NT2/D1 (cell line): ENCODE results near the gene NFIA.

Experiments used
- DNase-seq: peaks from one replicate; pipeline ENCODE4 v3.0.0-alpha.2; 2011; ENCODE audit warnings: low read depth, low spot score
- H3K27me3 ChIP-seq: 2 replicates; pipeline ENCODE4 v1.6.0; 2011; ENCODE audit warnings: mild to moderate bottlenecking; ENCODE audit not compliant: insufficient read length, insufficient read depth
- H3K36me3 ChIP-seq: 2 replicates; pipeline ENCODE4 v1.6.1; 2011; ENCODE audit warnings: mild to moderate bottlenecking, low read length, mixed read lengths; ENCODE audit not compliant: insufficient read depth, insufficient read length
- H3K4me1 ChIP-seq: 2 replicates; pipeline ENCODE4 v1.5.1; 2011; ENCODE audit not compliant: insufficient read depth, insufficient read length
- H3K4me3 ChIP-seq: 2 replicates; pipeline ENCODE4 v1.5.1; 2011; ENCODE audit warnings: low read depth; ENCODE audit not compliant: insufficient read length
- H3K9ac ChIP-seq: 2 replicates; pipeline ENCODE4 v1.6.0; 2011; ENCODE audit warnings: low read depth; ENCODE audit not compliant: insufficient read length
- H3K9me3 ChIP-seq: 2 replicates; pipeline ENCODE4 v1.5.1; 2011; ENCODE audit warnings: mild to moderate bottlenecking, low read length; ENCODE audit not compliant: insufficient read depth
- SUZ12 ChIP-seq: IDR thresholded peaks from 2 replicates; pipeline ENCODE4 v1.6.1; 2011; ENCODE audit not compliant: insufficient read length, insufficient read depth; ENCODE audit errors: extremely low read depth
- YY1 ChIP-seq: IDR thresholded peaks from 2 replicates; pipeline ENCODE4 v1.6.1; 2011; ENCODE audit not compliant: insufficient read length, insufficient read depth
- ZNF274 ChIP-seq: IDR thresholded peaks from 2 replicates; pipeline ENCODE4 v1.6.1; 2011; ENCODE audit warnings: mild to moderate bottlenecking, low read depth, low read length

The NFIA gene

DNA sequence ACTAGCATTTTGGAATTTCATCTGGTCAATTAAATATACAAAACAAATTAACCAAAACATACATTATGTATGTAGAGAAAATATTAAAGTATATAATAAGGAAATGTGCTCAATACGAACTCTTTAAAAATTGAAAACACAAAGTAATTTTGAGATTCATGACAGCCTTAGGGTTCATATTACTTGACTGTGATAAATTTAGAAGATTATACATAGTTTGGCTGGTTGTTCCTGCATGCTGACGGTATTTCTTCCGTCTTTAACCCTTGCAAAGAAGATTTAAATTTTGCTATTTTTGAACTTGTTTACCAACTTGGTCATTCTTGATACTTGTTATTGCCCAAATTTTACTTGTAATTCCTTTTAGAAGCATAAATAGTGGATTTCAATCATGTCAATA lies 298.2 kb downstream of the NFIA start:
- no peaks in the 10 kb centered on the region for H3K27me3 ChIP-seq
- H3K9me3 ChIP-seq, result no peaks in the 10 kb centered on the region
- no peak overlapping the region for H3K9ac ChIP-seq
- no peaks in the 10 kb centered on the region for H3K36me3 ChIP-seq
- no peak for TF ChIP-seq ZNF274
- no peak for TF ChIP-seq YY1
- no peak for TF ChIP-seq SUZ12
- H3K4me3 ChIP-seq, result no peak overlapping the region
- no peaks in the 10 kb centered on the region for H3K4me1 ChIP-seq
- DNase-seq, result no peak

DNA sequence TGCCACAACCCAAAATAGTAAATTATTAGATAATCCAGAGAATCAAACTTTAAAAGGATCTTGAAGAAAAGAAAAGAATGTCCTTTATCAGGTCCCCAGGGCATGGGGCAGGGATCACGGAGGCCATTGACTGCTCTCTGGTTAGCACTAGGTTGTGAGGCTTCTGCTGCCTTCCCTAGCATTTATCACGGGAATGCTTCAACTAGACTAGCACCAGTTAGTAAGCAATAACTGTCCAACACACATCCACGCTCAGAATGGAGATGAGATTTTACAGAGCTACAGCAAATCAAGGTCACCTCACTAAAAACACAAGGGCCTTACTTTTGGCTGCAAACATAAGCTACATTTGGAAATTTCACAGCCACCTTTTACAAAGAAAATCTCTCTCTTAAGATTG lies 304.0 kb downstream of the NFIA start:
- no peak for DNase-seq
- Histone ChIP-seq H3K27me3 (peaks cover 11% of the 10 kb centered on the region), H3K9me3 (peaks cover 26% of the 10 kb centered on the region), H3K4me1 (no peaks in the 10 kb centered on the region), H3K4me3 (no peak overlapping the region), H3K36me3 (no peaks in the 10 kb centered on the region), H3K9ac (no peak overlapping the region)
- TF ChIP-seq ZNF274 (no peak), SUZ12 (no peak), YY1 (no peak)

DNA sequence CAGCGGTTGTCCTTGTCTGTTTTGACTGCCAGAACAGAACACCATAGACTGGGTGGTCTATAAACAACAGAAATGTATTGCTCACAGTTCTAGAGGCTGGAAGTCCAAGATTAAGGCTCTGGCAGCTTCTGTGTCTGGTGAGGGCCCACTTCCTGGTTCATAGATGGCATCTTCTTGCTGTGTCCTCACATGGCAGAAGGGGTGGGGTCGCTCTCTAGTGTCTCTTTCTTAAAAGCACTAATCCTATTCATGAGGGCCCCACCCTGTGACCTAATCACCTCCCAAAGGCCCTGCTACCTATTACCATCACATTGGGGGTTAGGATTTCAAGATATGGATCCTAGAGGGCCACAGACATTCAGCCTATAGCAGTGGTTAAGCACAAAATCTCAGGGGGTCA lies 304.4 kb downstream of the NFIA start:
- Histone ChIP-seq H3K4me1 (no peaks in the 10 kb centered on the region), H3K4me3 (no peak overlapping the region), H3K9ac (no peak overlapping the region), H3K27me3 (peaks cover 13% of the 10 kb centered on the region), H3K36me3 (no peaks in the 10 kb centered on the region), H3K9me3 (peaks cover 26% of the 10 kb centered on the region)
- no peak for DNase-seq
- TF ChIP-seq YY1 (no peak), SUZ12 (no peak), ZNF274 (no peak)

DNA sequence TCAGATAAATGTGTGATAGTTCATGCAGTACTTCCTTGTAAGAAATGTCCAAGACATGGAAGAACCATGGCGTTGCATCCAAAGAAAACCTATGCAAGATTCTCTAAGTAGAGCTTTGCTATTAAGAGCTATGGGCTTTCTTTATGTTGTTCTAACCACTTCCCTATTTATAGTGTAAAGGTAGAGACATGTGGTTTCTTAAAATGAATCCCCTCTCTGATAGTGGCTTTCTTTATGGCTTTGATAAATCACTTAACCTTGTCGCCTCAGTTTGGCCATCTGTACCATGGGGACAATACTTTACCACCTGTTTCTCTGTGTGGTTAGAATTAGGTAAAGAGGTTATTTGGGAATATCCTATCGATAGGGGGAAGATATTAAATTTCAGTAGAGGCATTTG lies 305.5 kb downstream of the NFIA start:
- Histone ChIP-seq H3K4me1 (no peaks in the 10 kb centered on the region), H3K9ac (no peak overlapping the region)

DNA sequence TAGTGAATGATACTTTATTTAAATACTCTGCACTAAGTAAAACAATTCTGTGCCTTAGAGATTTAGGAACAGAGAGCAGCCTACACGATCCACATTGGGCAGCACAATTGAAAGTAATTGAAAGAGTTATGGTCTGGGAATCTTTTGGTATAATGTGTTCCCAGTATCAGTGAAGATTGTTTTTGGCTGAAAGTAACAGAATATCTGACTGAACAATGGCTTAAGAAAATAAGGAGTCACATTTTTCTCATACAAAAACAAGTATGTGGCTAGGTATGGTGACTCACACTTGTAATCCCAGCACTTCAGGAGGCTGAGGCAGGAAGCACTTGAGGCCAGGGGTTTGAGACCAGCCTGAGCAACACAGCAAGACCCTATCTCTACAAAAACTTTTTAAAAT lies 306.2 kb downstream of the NFIA start:
- Histone ChIP-seq H3K4me3 (no peak overlapping the region), H3K27me3 (peaks cover 24% of the 10 kb centered on the region), H3K4me1 (no peaks in the 10 kb centered on the region), H3K36me3 (no peaks in the 10 kb centered on the region), H3K9me3 (peaks cover 26% of the 10 kb centered on the region), H3K9ac (no peak overlapping the region)
- no peak for DNase-seq
- TF ChIP-seq YY1 (no peak), SUZ12 (no peak), ZNF274 (no peak)

More for the DNA sequence above, 305.5 kb downstream of the NFIA start:
- TF ChIP-seq ZNF274, result no peak
- TF ChIP-seq YY1, result no peak
- TF ChIP-seq SUZ12, result no peak
- H3K27me3 ChIP-seq, result peaks cover 18% of the 10 kb centered on the region
- H3K4me3 ChIP-seq, result no peak overlapping the region
- no peak for DNase-seq
- H3K36me3 ChIP-seq, result no peaks in the 10 kb centered on the region
- H3K9me3 ChIP-seq, result peaks cover 26% of the 10 kb centered on the region

DNA sequence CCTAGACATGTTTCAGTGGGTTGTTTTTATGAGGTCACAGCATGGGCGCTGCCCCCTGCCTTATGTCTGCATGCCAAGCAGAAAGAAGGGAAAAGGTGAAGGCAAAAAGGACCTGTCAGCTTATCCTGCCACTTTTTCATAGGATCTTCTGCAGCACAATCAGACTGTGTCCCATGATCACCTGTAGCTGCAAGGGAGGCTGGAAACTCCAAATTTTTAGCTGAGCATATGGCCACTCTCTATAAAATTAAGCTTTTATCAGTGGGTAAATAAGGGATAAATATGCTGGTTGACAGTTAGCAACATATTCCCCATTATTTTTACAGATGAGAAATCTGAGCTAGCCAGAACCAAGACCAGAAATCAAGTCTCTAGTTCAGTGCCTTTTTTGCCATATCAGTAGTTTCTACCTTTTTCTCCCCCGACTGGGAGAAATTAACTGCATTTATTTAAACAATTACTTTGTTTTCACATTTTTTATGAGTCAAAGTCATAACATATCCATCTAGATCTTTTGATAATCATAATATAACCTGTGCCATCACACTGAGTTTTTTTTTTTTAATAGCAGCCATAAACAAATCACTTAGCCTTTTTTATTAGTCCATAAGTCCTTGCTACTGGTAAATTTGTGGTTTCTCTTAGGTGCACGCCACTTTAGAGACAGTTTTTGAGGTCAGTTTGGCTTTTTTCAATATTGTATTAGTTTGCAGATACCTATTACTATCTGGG lies 307.0 kb downstream of the NFIA start:
- Histone ChIP-seq H3K9me3 (peaks cover 26% of the 10 kb centered on the region), H3K27me3 (peaks cover 26% of the 10 kb centered on the region), H3K36me3 (no peaks in the 10 kb centered on the region), H3K9ac (no peak overlapping the region), H3K4me3 (no peak overlapping the region), H3K4me1 (no peaks in the 10 kb centered on the region)
- DNase-seq, result no peak
- TF ChIP-seq SUZ12, result no peak
- TF ChIP-seq YY1, result no peak
- TF ChIP-seq ZNF274, result no peak

DNA sequence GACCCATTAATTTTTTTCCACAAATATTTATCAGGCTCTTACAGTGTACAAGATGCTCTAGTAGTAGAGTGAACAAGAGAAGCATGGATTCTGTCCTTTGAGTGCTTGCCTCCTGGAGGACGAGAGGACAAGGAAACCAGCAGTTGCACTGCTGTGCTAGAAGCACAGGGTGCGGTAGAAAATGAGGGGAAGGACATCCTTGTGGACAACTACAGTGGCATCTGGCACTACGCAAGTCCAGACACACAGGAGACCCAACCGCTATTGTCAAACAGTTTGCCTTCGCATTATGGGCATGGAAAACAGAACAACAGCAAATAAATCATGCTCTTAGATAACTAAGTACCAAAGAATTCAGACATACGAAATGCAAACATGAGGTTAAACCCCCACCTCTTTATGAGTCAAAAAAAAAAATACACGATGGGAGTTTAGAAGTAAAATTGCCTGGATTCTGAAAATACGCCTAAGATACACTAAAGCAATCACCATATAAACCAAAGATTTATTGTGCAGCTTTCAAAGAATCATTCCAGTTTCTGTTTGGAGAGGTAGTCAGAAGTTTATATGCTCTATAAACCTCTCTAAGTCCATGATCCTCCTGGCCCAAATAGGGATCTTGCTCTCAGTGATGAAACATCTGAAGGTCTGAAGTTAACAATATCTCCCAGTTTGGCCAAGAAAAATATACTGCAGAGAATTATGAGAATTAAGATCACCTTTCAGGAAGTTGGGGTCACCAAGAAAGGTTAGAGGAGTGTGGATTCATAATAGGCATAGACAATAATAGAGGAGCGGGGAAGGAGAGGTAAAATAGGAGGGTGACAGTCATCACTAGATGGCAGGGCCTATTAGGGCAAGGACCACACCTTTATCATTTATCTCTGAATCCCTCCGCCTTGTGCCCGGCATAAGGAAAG lies 307.8 kb downstream of the NFIA start:
- no peak for DNase-seq
- H3K27me3 ChIP-seq, result peaks cover 26% of the 10 kb centered on the region
- no peak overlapping the region for H3K4me3 ChIP-seq
- H3K4me1 ChIP-seq, result no peaks in the 10 kb centered on the region
- no peak overlapping the region for H3K9ac ChIP-seq
- no peaks in the 10 kb centered on the region for H3K36me3 ChIP-seq
- no peak for TF ChIP-seq SUZ12
- TF ChIP-seq ZNF274, result no peak
- no peak for TF ChIP-seq YY1
- peaks cover 26% of the 10 kb centered on the region for H3K9me3 ChIP-seq
